PC-9 (cell line): ENCODE measurements around the gene NT5C2. TPM values are rescaled to one million over a fixed set of nuclear protein-coding genes. Genes with fewer than 3 reads are reported as not detected.

Source experiments
- BruUV-seq: library from RNA; stranded (reverse); fragments of 400-500 nt; replicated peaks from 2 replicates; lab custom pipeline; 2021; lab: Mats Ljungman, UMichigan
- CTCF ChIA-PET: fragments of 300-600 bp; sonication (Branson Sonifier 250); formaldehyde crosslinking; loops from one replicate; lab custom pipeline; 2022; ENCODE audit warnings: antibody characterized with exemption; lab: Charles Lee
- POLR2A ChIA-PET: fragments of 300-600 bp; sonication (Branson Sonifier 250); formaldehyde crosslinking; loops from one replicate; lab custom pipeline; 2022; ENCODE audit warnings: antibody characterized with exemption; ENCODE audit not compliant: unreplicated experiment; lab: Charles Lee
- DNase-seq, 2 experiments: peaks; one replicate each; pipeline versions ENCODE4 v3.0.0 to v3.0.0-alpha.2; 2015 to 2022; ENCODE audit warnings: mixed read lengths in 1 of 2
- H2AFZ ChIP-seq: fragments of 200-600 bp; sonication (generic); 2 replicates; pipeline ENCODE4 v1.8.1; 2017; ENCODE audit warnings: antibody characterized with exemption
- H3F3A ChIP-seq: fragments of 200-600 bp; sonication (generic); 2 replicates; pipeline ENCODE4 v1.8.1; 2017; ENCODE audit warnings: antibody characterized with exemption, mild to moderate bottlenecking, low read depth; ENCODE audit not compliant: insufficient read depth
- H3K27ac ChIP-seq: fragments of 200-600 bp; sonication (generic); 2 replicates; pipeline ENCODE4 v1.6.1; 2016; ENCODE audit warnings: mixed run types
- H3K27me3 ChIP-seq: fragments of 200-600 bp; sonication (generic); 2 replicates; pipeline ENCODE4 v1.6.1; 2016; ENCODE audit warnings: low read depth, mixed run types; ENCODE audit not compliant: insufficient read depth
- H3K36me3 ChIP-seq: fragments of 200-600 bp; sonication (generic); 2 replicates; pipeline ENCODE4 v1.6.1; 2016; ENCODE audit warnings: low read depth, mixed run types
- H3K4me1 ChIP-seq: fragments of 200-600 bp; sonication (generic); replicated peaks from 2 replicates; pipeline ENCODE4 v1.6.1; 2016; ENCODE audit warnings: mixed run types; ENCODE audit not compliant: insufficient read depth
- H3K4me2 ChIP-seq: fragments of 200-600 bp; sonication (generic); 2 replicates; pipeline ENCODE4 v1.6.1; 2017; ENCODE audit warnings: mixed run types
- H3K4me3 ChIP-seq: fragments of 200-600 bp; sonication (generic); 2 replicates; pipeline ENCODE4 v1.6.1; 2016; ENCODE audit warnings: mixed run types
- H3K79me2 ChIP-seq: fragments of 200-600 bp; sonication (generic); 2 replicates; pipeline ENCODE4 v1.6.1; 2017; ENCODE audit warnings: low read depth, mixed run types
- H3K9me2 ChIP-seq: fragments of 200-600 bp; sonication (generic); 2 replicates; pipeline ENCODE4 v1.8.1; 2017; ENCODE audit warnings: mild to moderate bottlenecking; ENCODE audit not compliant: insufficient read depth
- H3K9me3 ChIP-seq: fragments of 200-600 bp; sonication (generic); 2 replicates; pipeline ENCODE4 v1.8.1; 2016; ENCODE audit warnings: low read depth; ENCODE audit not compliant: insufficient read depth
- H4K20me1 ChIP-seq: fragments of 200-600 bp; sonication (generic); 2 replicates; pipeline ENCODE4 v1.8.1; 2017; ENCODE audit not compliant: insufficient read depth
- EZH2 ChIP-seq: fragments of 200-600 bp; sonication (generic); IDR thresholded peaks from 2 replicates; pipeline ENCODE4 v1.8.0; 2017; ENCODE audit warnings: antibody characterized with exemption, low read depth
- intact Hi-C: fragments of 100-400 bp; cut with micrococcal nuclease; formaldehyde crosslinking; loops from one replicate; pipeline ENCODE4 v1.10.0; 2022; ENCODE audit not compliant: unreplicated experiment
- total RNA-seq: library from RNA; stranded (reverse); gene quantifications from 2 replicates; pipeline ENCODE4 v1.2.3, GENCODE V29; 2021
- TF ChIP-seq, protein P1 (sequence below): fragments of 200-600 bp; sonication (generic); conservative IDR thresholded peaks from 2 replicates; pipeline ENCODE4 v1.6.1; 2017; ENCODE audit warnings: mixed run types, antibody characterized with exemption, mild to moderate bottlenecking, moderate library complexity

Gene NT5C2
- total RNA-seq, 1 experiment from 2014 or later = 67.9 TPM

- H2AFZ ChIP-seq = no peak overlapping the region
- H3K9me3 ChIP-seq = no peaks in the 10 kb centered on the region
- no peaks in the 10 kb centered on the region for H3F3A ChIP-seq
- TF ChIP-seq, protein P1, sequence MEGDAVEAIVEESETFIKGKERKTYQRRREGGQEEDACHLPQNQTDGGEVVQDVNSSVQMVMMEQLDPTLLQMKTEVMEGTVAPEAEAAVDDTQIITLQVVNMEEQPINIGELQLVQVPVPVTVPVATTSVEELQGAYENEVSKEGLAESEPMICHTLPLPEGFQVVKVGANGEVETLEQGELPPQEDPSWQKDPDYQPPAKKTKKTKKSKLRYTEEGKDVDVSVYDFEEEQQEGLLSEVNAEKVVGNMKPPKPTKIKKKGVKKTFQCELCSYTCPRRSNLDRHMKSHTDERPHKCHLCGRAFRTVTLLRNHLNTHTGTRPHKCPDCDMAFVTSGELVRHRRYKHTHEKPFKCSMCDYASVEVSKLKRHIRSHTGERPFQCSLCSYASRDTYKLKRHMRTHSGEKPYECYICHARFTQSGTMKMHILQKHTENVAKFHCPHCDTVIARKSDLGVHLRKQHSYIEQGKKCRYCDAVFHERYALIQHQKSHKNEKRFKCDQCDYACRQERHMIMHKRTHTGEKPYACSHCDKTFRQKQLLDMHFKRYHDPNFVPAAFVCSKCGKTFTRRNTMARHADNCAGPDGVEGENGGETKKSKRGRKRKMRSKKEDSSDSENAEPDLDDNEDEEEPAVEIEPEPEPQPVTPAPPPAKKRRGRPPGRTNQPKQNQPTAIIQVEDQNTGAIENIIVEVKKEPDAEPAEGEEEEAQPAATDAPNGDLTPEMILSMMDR = no peak
- TF ChIP-seq EZH2 = no peak
- ChIA-PET CTCF (no interaction called here), POLR2A (no interaction called here)
- no peaks in the 10 kb centered on the region for H3K79me2 ChIP-seq
- H3K4me3 ChIP-seq = no peak overlapping the region
- H3K27ac ChIP-seq = no peak overlapping the region
- H3K36me3 ChIP-seq = no peaks in the 10 kb centered on the region
- no peaks in the 10 kb centered on the region for H3K9me2 ChIP-seq
- intact Hi-C loops = no loop called here
- DNase-seq = no peak
- no peaks in the 10 kb centered on the region for H3K27me3 ChIP-seq
- BruUV-seq = no TSS peak
- H3K4me2 ChIP-seq = no peak overlapping the region
- H4K20me1 ChIP-seq = no peaks in the 10 kb centered on the region
- no peaks in the 10 kb centered on the region for H3K4me1 ChIP-seq
These were observed 139.2 kb downstream of the NT5C2 start for GRCh38 chr10:103053659-103054581.

- Histone ChIP-seq H3K27me3 (no peaks in the 10 kb centered on the region), H3K79me2 (no peaks in the 10 kb centered on the region), H3K4me3 (no peak overlapping the region), H3K9me3 (no peaks in the 10 kb centered on the region), H3K9me2 (no peaks in the 10 kb centered on the region), H3F3A (no peaks in the 10 kb centered on the region), H3K4me1 (no peaks in the 10 kb centered on the region), H3K27ac (no peak overlapping the region), H3K36me3 (no peaks in the 10 kb centered on the region), H4K20me1 (no peaks in the 10 kb centered on the region), H3K4me2 (no peak overlapping the region), H2AFZ (no peak overlapping the region)
- ChIA-PET POLR2A (no interaction called here), CTCF (no interaction called here)
- BruUV-seq = no TSS peak
- no peak for DNase-seq
- intact Hi-C loops = no loop called here
- TF ChIP-seq, protein P1 = no peak
- no peak for TF ChIP-seq EZH2
These were observed 143.8 kb downstream of the NT5C2 start for GRCh38 chr10:103049237-103049636.

DNA sequence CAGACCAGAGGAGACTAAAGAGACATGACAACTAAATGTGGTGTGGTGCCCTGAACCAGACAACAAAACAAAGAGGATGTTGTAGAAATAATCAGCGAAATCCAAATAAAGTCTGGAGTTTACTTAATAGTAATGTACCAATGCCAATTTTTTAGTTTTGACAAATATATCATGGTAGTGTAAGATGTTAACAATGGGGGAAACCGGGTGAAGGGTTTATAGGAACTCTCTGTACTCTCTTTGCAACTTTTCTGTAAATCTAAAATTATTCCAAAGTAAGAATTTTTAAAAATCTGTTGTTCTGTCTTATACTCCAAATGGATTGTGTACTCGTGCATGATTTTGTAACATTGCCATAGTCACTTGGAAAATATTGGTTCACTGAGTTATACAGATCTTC lies 145.7 kb downstream of the NT5C2 start:
- no peak overlapping the region for H2AFZ ChIP-seq
- H3K4me3 ChIP-seq = no peak overlapping the region
- POLR2A ChIA-PET = no interaction called here
- no peak overlapping the region for H3K4me2 ChIP-seq
- intact Hi-C loops = no loop called here
- no peaks in the 10 kb centered on the region for H3K9me2 ChIP-seq
- no peaks in the 10 kb centered on the region for H3K4me1 ChIP-seq
- no peaks in the 10 kb centered on the region for H4K20me1 ChIP-seq
- no peaks in the 10 kb centered on the region for H3K9me3 ChIP-seq
- CTCF ChIA-PET = no interaction called here
- DNase-seq = no peak
- BruUV-seq = no TSS peak
- no peaks in the 10 kb centered on the region for H3F3A ChIP-seq
- TF ChIP-seq, protein P1 = no peak
- TF ChIP-seq EZH2 = no peak
- no peaks in the 10 kb centered on the region for H3K27me3 ChIP-seq
- H3K36me3 ChIP-seq = no peaks in the 10 kb centered on the region
- no peak overlapping the region for H3K27ac ChIP-seq
- H3K79me2 ChIP-seq = no peaks in the 10 kb centered on the region
